Measurements from ENCODE around the gene FRMD3.

The FRMD3 gene

GRCh38 chr9:83536332-83536731, 1.9 kb downstream of the FRMD3 start:
- H3K36me3 ChIP-seq: no peaks in the 10 kb centered on the region
- no peaks in the 10 kb centered on the region for H3K9me3 ChIP-seq
- H3K4me3 ChIP-seq: no peak overlapping the region
- no peak for DNase-seq
- no peak overlapping the region for H3K27ac ChIP-seq
- intact Hi-C loops (cut with DNase I; ENCODE audit: low total_unique reads): no loop called here
- H3K27me3 ChIP-seq: peaks cover 0 to 4% of the 10 kb centered on the region in 2 donors
- TF ChIP-seq CTCF (IDR thresholded peaks at IDR 0.05): no peak
- H3K4me1 ChIP-seq: peaks cover 0 to 24% (median 17%) of the 10 kb centered on the region in 4 donors

GRCh38 chr9:83535736-83536135, 2.5 kb downstream of the FRMD3 start:
- Histone ChIP-seq H3K36me3 (no peaks in the 10 kb centered on the region), H3K27me3 (peaks cover 0 to 4% of the 10 kb centered on the region in 2 donors), H3K27ac (no peak overlapping the region), H3K9me3 (no peaks in the 10 kb centered on the region), H3K4me1 (peaks cover 0 to 24% (median 17%) of the 10 kb centered on the region in 4 donors), H3K4me3 (no peak overlapping the region)
- DNase-seq: no peak
- TF ChIP-seq CTCF (IDR thresholded peaks at IDR 0.05): no peak
- intact Hi-C loops (cut with DNase I; ENCODE audit: low total_unique reads): no loop called here

GRCh38 chr9:83533296-83533695, 4.9 kb downstream of the FRMD3 start:
- no peak for TF ChIP-seq CTCF (IDR thresholded peaks at IDR 0.05)
- intact Hi-C loops (cut with DNase I; ENCODE audit: low total_unique reads): no loop called here
- peaks cover 0 to 4% of the 10 kb centered on the region in 2 donors for H3K27me3 ChIP-seq
- no peaks in the 10 kb centered on the region for H3K36me3 ChIP-seq
- no peak for DNase-seq
- no peak overlapping the region for H3K4me3 ChIP-seq
- H3K4me1 ChIP-seq: peaks cover 0 to 13% (median 10%) of the 10 kb centered on the region in 4 donors
- H3K27ac ChIP-seq: no peak overlapping the region
- no peaks in the 10 kb centered on the region for H3K9me3 ChIP-seq

- no peak for TF ChIP-seq CTCF (IDR thresholded peaks at IDR 0.05)
- Histone ChIP-seq H3K9me3 (no peaks in the 10 kb centered on the region), H3K27me3 (no peaks in the 10 kb centered on the region), H3K4me1 (no peaks in the 10 kb centered on the region), H3K4me3 (no peak overlapping the region), H3K27ac (no peak overlapping the region), H3K36me3 (no peaks in the 10 kb centered on the region)
- intact Hi-C loops (cut with DNase I; ENCODE audit: low total_unique reads): no loop called here
- DNase-seq: no peak
Observed at GRCh38 chr9:83526901-83527300, 11.3 kb downstream of the FRMD3 start.

GRCh38 chr9:83526211-83526610, 12.0 kb downstream of the FRMD3 start:
- Histone ChIP-seq H3K4me1 (no peaks in the 10 kb centered on the region), H3K9me3 (no peaks in the 10 kb centered on the region), H3K27me3 (no peaks in the 10 kb centered on the region), H3K36me3 (no peaks in the 10 kb centered on the region), H3K4me3 (no peak overlapping the region), H3K27ac (no peak overlapping the region)
- DNase-seq: no peak
- TF ChIP-seq CTCF (IDR thresholded peaks at IDR 0.05): no peak
- intact Hi-C loops (cut with DNase I; ENCODE audit: low total_unique reads): no loop called here

- TF ChIP-seq CTCF (IDR thresholded peaks at IDR 0.05): no peak
- intact Hi-C loops (cut with DNase I; ENCODE audit: low total_unique reads): no loop called here
- Histone ChIP-seq H3K4me1 (no peaks in the 10 kb centered on the region), H3K27ac (no peak overlapping the region), H3K4me3 (no peak overlapping the region), H3K27me3 (no peaks in the 10 kb centered on the region), H3K36me3 (no peaks in the 10 kb centered on the region), H3K9me3 (no peaks in the 10 kb centered on the region)
- DNase-seq: no peak
Observed at GRCh38 chr9:83523684-83524083, 14.5 kb downstream of the FRMD3 start.
